Dermis blood vessel endothelial cell (primary cell): Measurements from ENCODE around the gene TMPRSS13. TPM values are rescaled to one million over a fixed set of nuclear protein-coding genes. Genes with fewer than 3 reads are reported as not detected.

ENCODE experiments used
- DNase-seq: peaks from one replicate; pipeline ENCODE4 v3.0.0; 2010
- total RNA-seq: library from RNA; depleted of rRNA; stranded (reverse); fragments of >200 nt; gene quantifications from 2 replicates; pipeline ENCODE4 v1.2.3, GENCODE V29; 2014

TMPRSS13 gene
- total RNA-seq, 1 donor from 2014 or later: not detected

DNA sequence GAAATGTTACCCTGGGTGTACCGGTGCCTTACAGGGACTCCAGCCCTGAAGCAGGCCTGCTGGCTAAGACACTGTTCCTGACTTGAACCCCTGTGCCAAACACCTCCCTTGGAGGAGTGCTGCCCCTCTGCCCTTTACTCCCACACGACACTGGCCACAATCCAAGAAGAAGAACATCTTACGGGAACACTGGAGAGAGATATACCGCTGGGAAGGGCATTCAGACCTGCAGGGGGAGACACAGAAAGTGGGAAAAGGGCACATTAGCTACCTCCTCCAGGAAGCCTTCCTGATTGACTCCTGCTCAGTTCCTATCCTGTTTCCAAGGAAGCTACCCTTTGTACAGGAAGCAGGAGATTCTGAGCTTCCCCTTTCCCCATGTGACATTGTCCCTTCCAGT, 18.7 kb downstream of the TMPRSS13 start:
- no peak for DNase-seq

DNA sequence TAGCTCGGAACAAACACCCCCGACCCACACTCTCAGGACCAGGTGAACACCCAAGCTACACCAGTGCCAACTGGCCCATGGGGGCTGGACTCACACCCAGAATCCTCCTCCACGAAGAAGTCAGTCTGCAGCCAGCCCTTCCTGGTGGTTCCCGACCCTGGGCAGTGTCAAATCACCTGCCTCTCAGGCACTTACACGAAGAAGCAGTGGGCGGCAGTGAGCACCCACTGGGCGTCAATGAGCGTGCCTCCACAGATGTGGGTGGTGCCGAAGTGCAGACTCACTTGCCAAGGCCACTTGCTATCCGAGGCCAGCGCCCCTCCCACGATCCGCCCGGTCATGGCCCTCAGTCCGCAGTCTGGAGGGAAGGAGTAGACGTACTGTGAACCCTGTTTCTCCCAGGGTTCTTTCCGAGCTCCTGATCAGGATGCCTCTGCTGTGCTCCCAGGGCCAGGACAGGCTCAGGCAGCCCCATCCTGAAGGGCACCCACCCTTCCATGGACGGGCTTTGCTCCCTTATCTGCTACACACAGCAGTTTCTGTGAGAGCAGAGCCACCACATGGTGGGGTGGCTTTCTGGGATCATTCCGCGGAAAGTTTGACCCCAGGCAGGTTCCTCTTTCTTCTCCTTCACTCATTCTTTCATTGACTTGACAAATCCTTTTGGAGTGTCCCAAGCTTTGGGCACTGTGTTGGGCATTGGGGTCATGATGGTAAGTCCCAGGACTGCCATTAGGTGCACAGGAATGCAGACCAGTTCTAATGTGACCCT, 19.4 kb downstream of the TMPRSS13 start:
- no peak for DNase-seq

DNA sequence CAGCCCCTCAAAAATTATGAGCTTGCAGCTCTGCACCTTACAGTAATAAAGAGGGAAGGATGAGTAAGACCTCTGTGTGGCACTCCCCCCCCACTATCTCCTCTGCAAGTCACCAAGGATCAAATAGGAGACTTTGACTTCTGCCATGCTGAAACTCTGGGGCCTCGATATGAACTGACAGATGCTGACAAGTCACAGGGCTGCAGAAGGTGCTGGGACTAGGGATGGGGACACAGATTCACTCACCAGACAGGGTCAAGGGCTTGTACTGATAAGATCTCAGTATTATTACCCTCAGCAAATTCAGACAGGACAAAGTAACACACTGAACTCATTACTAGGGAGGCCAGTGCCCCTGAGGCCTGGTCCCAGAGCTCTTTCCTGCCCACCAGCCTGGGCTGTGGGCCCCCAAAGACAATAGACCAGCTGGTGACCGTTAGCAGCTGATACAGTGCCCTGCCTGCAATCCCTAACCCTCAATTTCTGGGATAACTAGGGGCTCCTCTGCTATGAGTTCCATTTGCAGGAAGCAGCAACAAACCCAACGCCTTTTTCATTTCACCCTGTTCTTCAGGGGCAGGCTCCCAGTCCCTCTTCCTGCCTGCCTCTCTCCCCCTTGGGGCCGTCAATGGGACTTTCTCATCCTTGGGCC, 20.1 kb downstream of the TMPRSS13 start:
- DNase-seq: no peak

DNA sequence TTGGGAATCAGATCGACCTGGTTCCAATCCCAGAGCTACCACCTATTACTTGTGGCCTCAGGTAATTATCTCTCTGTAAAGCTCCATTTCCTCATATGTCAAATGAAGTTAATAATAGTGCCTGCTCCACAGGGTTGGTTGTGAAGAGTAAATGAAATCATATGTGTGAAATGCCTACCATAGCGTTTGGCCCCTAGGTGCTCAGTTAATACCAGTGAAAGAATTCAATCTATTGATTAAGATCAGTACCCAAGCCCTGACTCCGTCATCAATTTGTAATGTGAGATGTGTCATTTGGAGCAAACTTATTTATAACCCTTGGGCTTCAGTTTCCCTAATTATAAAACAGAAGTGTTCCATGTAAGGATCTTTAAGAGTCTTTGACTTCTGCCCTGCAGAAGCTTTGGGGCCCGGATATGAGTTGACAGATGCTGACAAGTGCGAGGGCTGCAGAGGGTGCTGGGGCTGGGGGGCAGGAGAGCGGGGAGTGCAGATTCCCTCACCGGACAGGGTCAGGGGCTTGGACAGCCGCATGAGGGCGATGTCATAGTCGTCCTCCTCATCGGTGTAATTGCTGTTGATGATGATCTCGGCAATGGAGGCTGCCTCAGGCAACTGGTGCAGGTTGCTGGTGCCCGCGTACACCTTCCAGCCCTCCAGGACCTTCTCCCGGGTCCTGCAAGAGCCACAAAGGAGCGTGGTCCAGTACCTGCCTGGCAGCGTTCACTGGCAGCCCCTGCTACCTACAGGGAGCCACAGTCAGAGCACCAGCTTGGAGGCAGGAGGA, 20.9 kb downstream of the TMPRSS13 start:
- DNase-seq: no peak

DNA sequence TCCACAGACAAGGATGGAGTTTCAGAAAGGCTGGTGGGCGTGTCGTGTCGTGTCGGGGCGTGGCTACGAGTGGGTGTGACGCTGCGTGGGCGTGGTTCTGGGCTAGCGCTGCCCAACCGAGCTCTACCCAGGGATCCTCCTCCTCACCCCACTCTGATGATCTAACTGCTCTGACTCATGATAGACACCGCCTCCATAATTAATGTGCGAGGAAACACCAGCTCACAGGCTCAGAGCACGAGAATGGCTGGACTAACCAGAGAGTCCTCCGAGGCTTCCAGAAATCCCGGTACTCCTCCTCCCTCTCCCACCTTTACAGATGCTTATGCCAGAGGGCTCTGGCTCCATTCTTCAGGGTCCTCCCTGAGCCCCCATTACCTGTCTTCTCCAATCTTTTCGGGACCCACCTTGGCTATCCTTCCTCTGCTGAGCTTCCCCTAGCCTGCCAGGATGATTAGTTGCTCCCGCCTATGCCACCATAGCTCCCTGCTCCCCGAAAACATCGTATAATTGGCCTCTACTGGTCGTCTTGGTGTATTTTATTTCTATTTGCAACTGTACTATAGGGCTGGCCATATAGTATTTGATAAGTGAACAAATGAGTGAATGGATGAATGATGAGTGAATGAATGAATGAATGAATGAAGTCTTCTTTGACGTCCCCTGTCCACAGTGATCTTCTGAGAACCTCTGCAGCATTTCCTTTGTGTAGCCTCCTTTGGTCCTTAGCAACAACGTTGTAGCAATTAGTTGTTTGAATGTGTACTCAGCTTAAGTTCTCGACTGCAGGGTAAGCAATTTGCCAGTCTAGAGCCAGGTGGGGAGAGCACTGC, 21.7 kb downstream of the TMPRSS13 start:
- peak; percentile 91 for DNase-seq

GRCh38 chr11:117906710-117907109, 22.5 kb downstream of the TMPRSS13 start:
- no peak for DNase-seq

DNA sequence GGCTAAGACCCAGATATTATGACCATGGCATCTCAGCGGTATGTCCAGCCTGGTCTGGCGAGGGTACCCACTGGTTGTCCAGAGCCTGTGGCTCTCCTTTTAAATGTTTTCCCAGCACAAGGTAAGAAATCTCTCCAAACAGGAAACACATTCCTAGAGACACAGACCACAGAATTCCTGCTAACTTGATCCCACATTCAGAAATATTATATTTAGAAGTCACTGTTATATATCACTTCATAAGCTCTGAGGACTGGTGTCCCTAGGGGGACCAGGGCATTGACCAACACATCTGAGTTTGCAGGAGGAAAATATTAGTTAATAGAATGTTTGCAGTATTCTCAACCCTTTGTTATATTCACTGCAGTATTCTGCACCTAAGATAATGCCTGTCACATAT, 23.1 kb downstream of the TMPRSS13 start:
- DNase-seq: no peak

DNA sequence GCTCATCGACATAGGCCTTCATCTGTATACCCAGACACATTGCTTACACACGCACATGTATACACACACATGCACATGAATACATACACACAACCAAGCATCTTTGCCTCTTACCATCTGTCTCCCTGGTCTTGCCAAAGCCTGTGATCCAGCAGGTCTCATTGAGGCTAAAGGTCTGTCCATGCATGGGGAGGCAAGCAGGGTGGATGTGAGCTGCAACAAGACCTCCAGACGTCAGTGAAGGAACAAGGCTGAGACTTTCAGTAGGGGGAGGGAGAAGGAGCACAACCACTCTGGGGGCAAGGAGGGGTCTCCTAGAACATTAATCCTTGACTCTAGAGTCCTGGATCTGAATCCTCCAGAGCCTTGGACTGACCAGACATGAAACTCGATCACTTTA, 23.7 kb downstream of the TMPRSS13 start:
- DNase-seq: no peak

GRCh38 chr11:117903505-117904382, 25.5 kb downstream of the TMPRSS13 start:
- no peak for DNase-seq

- DNase-seq: no peak
Measured at GRCh38 chr11:117902001-117902845, 27.0 kb downstream of the TMPRSS13 start.

DNA sequence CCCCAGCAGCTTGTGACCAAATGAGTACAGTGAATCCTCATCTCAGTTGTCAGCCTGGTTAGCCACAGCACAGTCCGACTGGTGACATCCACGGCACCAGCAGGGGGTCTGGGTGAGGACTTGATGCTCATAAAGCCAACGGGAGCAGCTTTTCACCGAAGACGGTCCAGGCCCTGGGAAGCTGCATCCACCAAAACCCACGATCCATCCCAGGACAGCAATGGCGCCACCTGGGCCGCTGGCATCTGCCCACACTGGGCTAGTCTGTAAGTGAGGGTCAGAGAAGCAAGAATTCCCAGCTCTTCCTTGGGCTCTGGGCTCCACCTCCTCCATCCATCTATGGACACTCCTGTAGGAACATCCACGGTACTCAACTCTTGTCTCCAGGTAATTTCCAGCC, 27.6 kb downstream of the TMPRSS13 start:
- DNase-seq: no peak

DNA sequence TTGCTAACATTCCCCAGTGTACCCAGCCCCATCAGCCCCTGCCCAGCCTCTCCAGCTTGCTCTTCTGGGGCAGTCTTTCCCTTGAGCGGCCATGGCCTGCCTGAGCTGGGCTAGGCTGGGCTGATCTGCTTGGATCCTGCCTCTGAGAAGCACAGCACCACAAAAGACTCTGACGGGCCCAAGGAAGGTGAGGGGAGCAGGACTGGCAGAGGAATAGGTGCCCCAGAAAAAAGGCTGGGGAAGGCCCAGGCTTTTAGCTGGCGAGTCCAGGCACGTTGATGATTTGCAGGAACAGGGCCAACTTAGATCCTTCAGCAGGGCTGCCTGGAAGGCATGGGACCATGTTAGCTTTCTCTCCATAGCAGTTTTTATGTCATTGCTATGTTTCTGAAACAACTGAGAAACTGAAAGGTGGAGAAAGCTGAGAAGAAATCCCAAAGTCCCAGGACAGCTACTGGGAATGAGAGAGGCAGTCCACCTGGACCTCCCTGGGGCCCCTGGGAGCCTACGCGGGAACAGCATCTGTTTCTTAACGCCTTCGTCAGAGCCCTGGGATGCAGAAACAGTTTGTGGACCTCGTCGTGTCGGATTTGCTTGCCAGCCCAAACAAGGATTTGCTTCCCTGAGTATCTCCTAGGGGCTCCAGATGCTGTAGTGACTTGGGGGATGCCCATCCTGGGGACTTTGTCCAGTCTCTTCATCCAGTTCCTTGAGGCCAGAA, 28.3 kb downstream of the TMPRSS13 start:
- no peak for DNase-seq

DNA sequence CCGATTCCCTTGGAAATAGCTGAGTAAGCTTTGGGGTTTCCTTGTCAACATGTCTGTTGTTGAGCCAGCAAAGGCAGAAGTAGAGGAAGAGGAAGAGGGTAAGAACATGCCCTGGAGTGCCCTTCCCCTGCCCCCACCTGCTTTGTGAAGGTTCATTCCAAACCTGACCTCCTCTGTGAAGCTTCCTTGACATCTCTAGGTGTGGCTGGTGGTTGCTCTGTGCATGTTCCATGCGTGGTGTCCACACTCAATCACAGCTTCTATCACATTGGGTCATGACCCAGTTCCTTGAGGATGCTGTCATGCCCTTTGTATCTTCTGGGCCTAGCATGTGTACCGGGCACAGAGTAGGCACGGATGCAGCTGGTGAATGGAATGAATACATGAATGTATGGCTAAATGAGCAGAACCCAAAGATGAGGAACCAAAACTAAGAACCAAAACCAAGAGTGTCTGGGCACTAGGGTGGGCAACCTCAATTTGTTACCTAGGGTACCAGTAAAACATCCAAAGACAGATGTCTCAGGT, 29.0 kb downstream of the TMPRSS13 start:
- DNase-seq: no peak

DNA sequence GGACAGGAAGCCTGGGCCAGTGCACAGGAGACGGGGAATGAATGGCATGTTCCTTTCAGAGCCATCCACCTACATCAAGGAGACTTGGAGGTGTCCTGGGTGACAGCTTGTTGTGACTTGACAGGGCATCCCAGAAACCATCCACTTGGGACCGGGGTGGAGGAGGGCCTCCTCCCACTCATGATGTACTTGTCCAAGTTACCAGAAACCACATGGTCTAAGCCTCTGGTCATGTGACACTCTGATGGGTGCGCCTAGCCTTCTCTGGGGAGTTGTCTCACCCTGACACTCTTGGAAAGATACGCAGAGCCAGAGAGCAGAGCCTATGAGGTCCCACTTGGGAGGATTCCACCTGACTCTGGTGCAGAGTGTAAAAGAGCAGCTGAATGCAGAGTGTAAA, 31.1 kb downstream of the TMPRSS13 start:
- no peak for DNase-seq

DNA sequence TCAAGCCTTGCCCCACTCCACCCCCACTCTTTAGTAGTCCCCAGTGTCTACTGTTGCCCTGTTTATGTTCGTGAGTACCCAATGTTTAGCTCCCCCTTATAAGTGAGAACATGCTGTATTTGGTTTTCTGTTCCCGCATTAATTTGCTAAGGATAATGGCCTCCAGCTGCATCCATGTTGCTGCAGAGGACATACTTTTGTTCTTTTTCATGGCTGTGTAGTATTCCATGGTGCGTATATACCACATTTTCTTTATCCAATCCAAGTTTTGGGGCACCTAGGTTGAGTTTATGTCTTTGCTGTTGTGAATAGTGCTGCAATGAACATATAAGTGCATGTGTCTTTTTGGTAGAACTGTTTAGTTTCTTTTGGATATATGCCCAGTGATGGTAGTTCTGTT, 36.6 kb downstream of the TMPRSS13 start:
- no peak for DNase-seq

- no peak for DNase-seq
Measured at GRCh38 chr11:117891362-117891761, 37.8 kb downstream of the TMPRSS13 start.

DNA sequence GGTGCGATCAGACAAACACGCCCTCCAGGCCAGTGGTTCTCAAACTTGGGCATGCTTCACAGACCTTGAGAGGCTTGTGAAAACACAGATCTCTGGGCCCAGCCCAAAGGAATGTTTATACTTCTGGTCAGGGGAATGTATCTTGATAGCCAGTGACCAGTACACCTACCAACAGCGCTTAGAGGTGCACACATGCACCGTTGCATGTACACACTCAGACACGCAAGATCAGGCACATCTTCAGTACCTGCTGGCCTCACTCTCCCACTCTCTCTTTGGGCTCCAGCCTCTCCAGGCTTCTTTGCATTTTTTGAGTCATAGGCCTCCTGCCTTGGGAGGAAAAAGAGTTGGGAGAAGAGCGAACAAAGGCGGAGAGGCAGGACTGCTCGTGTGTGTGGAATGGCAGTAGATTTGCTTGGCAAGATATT, 41.0 kb downstream of the TMPRSS13 start:
- DNase-seq: no peak

DNA sequence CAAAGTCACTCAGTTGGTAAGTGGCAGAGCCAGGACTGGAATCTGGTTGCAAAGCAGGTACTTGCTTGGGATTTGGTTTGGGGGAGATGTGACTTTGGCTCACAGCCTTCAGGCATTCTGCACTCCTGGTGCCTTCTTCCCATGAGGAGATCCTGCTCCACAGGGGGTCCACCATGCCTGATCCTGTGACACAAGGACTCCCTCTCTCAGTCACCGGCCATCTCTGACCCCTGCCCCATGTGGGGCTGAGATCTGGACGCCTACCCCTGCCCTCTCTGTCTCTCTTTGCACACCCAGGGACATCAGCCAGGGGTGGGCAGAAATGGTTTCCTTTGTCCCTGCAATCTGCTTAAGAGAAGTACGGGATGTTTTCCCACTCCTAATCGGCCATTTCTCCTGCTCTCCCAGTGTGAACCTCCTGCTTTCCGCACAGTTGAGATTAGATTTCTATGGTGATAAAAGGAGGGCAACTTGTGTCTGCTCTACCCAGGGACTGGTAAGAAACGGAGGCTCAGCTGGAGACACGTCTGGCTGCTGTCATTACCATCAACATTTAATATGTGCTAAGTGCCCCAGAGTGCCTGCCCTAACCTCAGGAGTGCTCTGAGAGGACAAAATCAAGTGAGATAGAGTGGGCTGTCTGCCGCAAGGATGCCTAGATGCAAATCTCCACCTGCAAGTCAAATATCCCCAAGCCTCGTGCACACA, 41.6 kb downstream of the TMPRSS13 start:
- no peak for DNase-seq

DNA sequence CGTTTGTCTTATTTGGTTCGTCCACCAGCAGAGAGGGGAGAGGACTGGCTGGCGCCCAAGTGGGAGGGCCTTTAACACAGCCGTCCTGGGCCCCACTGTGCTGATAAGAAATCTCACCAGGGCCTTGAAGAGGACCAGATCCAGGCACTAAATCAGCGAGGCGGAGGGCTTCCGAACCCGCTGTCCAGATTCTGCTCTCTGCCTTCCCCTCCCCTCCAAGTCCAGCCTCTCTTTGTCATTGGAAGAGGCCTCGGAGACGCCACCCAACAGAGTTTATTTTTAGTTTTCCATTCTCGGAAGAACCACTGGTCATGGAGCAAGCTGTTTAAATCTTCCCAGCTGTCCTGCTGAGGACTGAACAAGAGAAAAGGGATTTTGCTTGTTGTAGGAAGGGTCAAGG, 43.4 kb downstream of the TMPRSS13 start:
- DNase-seq: no peak
